GM21576 (cell line): ENCODE measurements around the gene RASIP1.
"Not testable (repeated sequence)": the region's sequence is repeated elsewhere in the genome, so short reads cannot be mapped to it uniquely, and the experiment has no call there.

Experiments used
- ATAC-seq: cut with Tn5 transposase; IDR thresholded peaks from one replicate; pipeline ENCODE4 v1.9.1; 2021; ENCODE audit warnings: mild to moderate bottlenecking, moderate library complexity; ENCODE audit not compliant: unreplicated experiment

Gene RASIP1

DNA sequence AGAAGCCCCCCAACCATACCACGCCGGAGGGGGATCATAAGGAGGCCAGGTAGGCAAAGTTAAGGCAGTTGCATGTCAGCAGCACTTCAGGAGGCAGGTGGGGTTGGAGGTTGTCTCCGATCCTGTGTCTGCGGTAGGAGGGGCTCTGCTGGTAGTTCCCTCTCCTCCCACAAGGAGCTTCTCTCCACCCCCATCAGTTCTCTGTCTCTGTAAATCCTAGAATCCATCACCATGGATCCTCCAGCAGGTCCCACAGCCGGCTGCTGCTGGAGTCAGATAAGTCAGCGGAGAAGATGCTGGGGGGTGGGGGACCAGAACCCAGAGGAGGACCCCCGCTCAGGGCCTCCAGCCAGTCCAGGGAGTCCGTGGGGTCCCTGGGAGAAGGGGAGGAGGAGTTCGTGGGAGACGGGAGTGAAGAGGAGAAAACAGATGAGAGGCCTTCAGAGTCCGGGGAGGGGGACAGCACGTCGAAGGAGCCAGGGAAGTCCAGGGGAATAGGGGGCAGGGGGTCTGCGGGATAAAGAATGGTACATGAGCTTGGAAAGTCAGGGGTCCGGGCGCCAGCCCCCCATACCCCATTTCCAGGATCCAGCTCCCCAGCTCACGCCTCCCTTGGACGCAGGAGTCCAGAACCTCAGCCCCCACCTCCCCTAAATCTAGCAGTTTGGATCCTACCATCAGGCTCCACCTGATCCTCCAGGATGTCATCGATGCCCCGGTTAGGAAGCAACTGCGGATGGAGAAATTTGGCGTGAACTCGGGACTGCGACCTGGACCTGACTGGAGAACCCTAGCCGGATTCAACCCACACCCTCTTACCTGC lies 27.2 kb downstream of the RASIP1 start:
- ATAC-seq = no peak

DNA sequence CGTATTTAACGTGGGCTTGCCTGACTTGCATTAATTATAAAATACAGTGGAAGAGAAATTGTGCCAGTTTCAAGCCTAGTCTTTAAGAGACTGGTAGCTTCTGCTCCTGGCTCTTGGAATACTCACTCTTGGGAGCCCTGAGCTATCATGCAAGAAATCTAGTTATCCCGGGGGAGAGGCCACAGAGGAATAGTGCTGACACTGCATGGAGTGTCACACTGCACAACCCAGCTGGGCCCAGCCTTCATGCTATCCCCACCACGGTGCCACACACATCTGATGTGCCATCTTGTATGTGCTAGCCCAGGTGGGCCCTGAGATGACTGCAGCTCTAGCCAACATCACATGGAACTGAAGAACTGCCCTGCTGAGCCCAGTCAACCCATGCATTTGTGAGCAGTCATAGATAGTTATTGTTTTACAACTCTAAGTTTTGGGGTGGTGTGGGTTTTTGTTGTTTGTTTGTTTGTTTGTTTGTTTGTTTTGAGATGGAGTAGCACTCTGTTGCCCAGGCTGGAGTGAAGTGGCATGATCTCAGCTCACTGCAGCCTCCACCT lies 29.2 kb downstream of the RASIP1 start:
- no peak for ATAC-seq

- no peak for ATAC-seq
Measured at GRCh38 chr19:48708471-48708870, 31.9 kb downstream of the RASIP1 start.

- no peak for ATAC-seq
Measured at GRCh38 chr19:48705431-48705830, 35.0 kb downstream of the RASIP1 start.

DNA sequence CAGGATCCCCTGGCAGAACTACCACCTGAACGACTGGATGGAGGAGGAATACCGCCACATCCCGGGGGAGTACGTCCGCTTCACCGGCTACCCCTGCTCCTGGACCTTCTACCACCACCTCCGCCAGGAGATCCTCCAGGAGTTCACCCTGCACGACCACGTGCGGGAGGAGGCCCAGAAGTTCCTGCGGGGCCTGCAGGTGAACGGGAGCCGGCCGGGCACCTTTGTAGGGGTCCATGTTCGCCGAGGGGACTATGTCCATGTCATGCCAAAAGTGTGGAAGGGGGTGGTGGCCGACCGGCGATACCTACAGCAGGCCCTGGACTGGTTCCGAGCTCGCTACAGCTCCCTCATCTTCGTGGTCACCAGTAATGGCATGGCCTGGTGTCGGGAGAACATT lies 37.1 kb downstream of the RASIP1 start:
- no peak for ATAC-seq

- ATAC-seq = no peak
Measured at GRCh38 chr19:48702701-48703100, 37.7 kb downstream of the RASIP1 start.

- no peak for ATAC-seq
Measured at GRCh38 chr19:48698046-48698445, 42.4 kb downstream of the RASIP1 start.

DNA sequence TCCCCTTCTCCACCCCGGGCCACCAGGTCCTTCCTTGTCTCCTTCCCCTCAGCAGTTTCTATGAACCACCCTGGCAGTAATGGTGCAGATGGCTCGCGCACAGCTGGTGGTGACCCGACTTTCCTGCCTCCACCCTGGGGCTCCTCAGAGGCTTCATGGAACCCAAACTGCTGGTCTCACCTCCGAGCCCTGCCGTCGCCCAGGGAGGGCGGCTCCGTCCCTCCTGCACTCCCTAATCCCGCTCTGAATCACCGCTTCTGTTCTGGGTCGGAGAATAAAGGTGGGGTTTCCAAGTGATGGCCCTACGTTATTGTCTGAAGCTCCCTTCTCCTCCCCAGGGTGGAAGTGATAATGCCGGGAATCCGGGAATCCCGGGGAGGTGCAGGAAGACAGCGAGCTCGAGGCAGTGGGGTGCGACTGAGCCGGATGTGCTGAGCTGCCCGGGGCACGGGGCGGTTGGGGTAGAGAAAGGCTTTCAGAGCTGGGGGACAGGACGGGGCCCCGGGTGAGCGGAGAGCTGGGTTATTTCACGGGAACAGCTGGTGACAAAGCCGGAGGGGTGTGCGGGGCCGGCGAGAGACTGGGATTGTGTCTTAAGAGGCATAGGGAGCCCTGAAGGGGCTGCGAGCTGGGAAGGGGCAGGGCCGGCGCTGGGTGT lies 43.9 kb downstream of the RASIP1 start:
- ATAC-seq = no peak

DNA sequence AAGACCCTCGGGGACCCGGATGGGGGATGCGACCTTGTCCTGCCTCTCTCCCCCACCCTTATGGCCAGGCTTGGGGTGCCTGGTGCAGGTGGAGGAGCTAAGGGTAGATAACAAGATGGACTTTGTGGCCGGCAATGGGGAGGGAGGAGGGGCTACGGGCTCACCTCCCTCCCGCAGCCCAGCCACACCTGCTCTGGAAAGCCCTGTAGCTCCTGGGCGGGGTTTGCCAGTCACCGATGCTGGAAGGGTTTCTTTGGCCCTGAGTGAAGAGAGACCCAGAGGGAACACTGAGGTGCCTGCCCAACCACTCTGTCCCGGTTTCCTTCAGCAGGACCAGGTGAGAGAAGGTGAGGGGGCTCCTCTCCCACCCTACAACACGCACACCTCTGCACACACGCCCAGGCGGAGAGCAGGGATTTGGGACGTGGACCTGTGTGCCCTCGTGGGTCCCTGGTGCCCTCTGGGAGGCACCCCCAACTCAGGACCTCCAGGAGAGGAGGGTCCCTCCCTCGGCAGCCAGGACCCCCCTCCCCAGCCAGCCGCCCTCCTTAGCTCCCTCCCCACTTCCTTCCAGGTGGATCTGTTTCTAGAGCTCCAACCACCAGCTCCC lies 44.6 kb downstream of the RASIP1 start, which contains the start of gene FUT2:
Gene FUT2 (plus strand): TSS at position 229 of the 610 bp plus-strand sequence. CDS start 6,986 bp downstream, outside the sequence.
- ATAC-seq = no peak

DNA sequence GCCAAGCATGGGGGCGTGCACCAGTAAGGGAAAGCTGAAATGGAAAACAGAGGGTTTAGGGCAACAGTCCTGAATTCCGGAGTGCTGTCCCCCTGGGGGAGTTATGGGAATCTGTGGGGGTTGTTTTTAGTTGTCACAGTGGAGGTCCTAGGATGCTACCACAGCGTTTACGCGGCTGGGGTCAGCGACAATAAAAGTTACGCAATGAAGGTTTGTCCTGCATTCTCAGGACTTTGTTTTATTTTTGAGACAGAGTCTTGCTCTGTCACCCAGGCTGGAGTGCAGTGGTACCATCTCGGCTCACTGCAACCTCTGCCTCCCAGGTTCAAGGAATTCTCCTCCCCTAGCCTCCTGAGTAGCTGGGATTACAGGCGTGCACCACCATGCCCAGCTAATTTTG lies 46.8 kb downstream of the RASIP1 start:
- not testable (repeated sequence) for ATAC-seq

- ATAC-seq = no peak
Measured at GRCh38 chr19:48689449-48689848, 51.0 kb downstream of the RASIP1 start.

DNA sequence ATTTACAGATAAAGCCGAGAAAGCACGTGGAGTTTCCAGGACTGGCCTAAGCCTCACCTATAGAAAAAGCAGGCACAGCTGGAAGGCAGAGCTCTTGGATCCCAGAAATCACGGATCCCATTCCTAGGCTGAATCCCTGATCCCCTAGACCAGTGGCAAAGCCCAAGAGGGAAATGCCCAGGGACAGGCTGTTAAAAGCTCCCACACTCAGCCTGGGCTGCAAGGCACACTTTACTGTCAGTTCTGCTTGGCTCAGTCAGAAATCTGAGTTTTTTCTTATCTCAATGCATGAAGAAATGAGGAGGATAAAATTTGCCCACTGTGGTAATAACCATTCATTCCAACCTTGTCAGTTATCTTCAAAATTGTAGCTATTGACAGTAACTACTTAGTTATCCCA lies 52.6 kb downstream of the RASIP1 start:
- ATAC-seq = no peak

DNA sequence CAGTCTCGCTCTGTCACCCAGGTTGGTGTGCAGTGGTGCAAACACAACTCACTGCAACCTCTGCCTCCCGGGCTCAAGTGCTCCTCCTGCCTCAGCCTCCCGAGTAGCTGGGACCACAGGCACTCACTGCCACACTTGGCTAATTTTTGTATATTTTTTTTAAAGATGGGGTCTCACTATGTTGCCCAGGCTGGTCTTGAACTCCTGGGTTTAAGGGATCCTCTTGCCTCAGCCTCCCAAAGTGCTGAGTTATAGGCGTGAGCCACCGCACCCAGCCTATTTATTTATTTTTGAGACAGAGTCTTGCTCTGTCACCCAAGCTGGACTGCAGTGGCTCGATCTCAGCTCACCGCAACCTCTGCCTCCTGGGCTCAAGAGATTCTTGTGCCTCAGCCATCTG lies 53.8 kb downstream of the RASIP1 start:
- not testable (repeated sequence) for ATAC-seq

GRCh38 chr19:48686088-48686487 lies 54.3 kb downstream of the RASIP1 start:
- ATAC-seq = no peak

DNA sequence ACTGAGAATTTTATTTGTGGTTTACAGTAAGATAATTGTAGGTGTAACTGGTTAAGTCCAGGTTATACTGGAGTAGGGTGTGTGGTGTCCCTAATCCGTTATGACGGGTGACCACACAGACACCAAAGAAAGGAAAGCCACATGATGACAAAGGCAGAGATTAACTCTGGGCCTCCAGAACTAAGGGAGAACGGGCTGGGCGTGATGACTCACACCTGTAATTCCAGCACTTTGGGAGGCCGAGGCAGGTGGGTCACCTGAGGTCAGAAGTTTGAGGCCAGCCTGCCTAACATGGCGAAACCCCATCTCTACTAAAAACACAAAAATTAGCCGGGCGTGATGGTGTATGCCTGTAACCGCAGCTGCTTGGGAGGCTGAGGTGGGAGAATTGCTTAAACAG lies 54.8 kb downstream of the RASIP1 start:
- no peak for ATAC-seq

- ATAC-seq = no peak
Measured at GRCh38 chr19:48683349-48683748, 57.1 kb downstream of the RASIP1 start.

DNA sequence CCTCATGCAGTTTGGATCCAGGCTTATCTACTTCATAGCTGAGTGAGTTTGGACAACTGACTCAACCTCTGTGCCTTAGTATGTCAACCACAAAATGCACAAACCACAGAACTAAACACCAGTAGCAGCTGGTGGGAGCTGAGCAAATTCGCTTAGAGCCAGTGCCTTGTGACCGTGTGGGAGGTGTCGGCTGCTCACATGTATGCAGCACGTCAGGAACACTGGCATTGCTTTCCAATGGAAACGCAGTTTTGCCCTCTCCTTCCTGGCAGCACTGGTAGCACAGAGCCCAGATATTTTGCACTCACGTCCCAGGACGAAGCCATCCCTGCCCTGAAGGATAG lies 59.3 kb downstream of the RASIP1 start:
- no peak for ATAC-seq

DNA sequence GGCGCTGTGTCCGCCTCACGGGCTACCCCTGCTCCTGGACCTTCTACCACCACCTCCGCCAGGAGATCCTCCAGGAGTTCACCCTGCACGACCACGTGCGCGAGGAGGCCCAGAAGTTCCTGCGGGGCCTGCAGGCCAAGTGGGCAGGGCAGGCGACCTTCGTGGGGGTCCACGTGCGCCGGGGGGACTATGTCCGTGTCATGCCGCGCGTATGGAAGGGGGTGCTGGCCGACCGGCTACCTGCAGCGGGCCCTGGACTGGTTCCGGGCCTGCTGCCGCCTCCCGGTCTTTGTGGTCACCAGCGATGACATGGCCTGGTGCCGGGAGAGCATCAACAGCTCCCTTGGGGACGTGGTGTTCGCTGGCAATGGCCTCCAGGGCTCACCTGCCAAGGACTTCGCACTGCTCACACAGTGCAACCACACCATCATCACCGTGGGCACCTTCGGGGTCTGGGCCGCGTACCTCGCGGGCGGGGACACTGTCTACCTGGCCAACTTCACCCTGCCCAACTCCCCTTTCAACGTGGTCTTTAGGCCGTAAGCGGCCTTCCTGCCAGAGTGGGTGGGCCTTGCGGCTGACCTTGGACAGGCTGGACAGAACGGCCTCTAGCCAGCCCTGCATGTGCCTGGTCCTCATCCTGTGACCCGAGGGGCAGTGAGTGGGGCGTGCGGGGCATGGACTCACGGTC lies 59.8 kb downstream of the RASIP1 start:
- ATAC-seq = no peak

- ATAC-seq = not testable (repeated sequence)
Measured at GRCh38 chr19:48680006-48680405, 60.4 kb downstream of the RASIP1 start.

GRCh38 chr19:48678201-48678600 lies 62.2 kb downstream of the RASIP1 start:
- ATAC-seq = no peak

- ATAC-seq = no peak
Measured at GRCh38 chr19:48676887-48677286, 63.5 kb downstream of the RASIP1 start.
